ENCODE data around the gene HP1BP3.

HP1BP3 gene

GRCh38 chr1:20717452-20718342 lies 69.4 kb downstream of the HP1BP3 start, which contains the start of gene KIF17:
Gene KIF17 (minus strand): TSS chr1:20718007. CDS start chr1:20717706, 301 bp downstream.
- peak within 1 kb of the TSS; percentile 54 for H3K4me3 ChIP-seq (ENCODE audit: low read depth, low read length)

GRCh38 chr1:20716232-20716631 lies 70.9 kb downstream of the HP1BP3 start:
- H3K4me3 ChIP-seq (ENCODE audit: low read depth, low read length), result no peak overlapping the region
- DNase-seq (ENCODE audit: low read depth), result no peak

More at GRCh38 chr1:20717452-20718342, 69.4 kb downstream of the HP1BP3 start, which contains the start of gene KIF17:
- peak; percentile 37 for DNase-seq (ENCODE audit: low read depth)

- H3K4me3 ChIP-seq (ENCODE audit: low read depth, low read length), result no peak overlapping the region
- DNase-seq (ENCODE audit: low read depth), result no peak
These were observed 71.7 kb downstream of the HP1BP3 start for GRCh38 chr1:20715406-20715805.

- no peak overlapping the region for H3K4me3 ChIP-seq (ENCODE audit: low read depth, low read length)
- DNase-seq (ENCODE audit: low read depth), result no peak
These were observed 73.7 kb downstream of the HP1BP3 start for GRCh38 chr1:20713440-20713839.

- DNase-seq (ENCODE audit: low read depth), result no peak
- H3K4me3 ChIP-seq (ENCODE audit: low read depth, low read length), result no peak overlapping the region
These were observed 74.9 kb downstream of the HP1BP3 start for GRCh38 chr1:20712215-20712577.

- H3K4me3 ChIP-seq (ENCODE audit: low read depth, low read length), result no peak overlapping the region
- DNase-seq (ENCODE audit: low read depth), result no peak
These were observed 75.6 kb downstream of the HP1BP3 start for GRCh38 chr1:20711285-20712214.

GRCh38 chr1:20710469-20711284 lies 76.4 kb downstream of the HP1BP3 start:
- no peak for DNase-seq (ENCODE audit: low read depth)
- no peak overlapping the region for H3K4me3 ChIP-seq (ENCODE audit: low read depth, low read length)

GRCh38 chr1:20709868-20710267 lies 77.2 kb downstream of the HP1BP3 start:
- H3K4me3 ChIP-seq (ENCODE audit: low read depth, low read length), result no peak overlapping the region
- no peak for DNase-seq (ENCODE audit: low read depth)

- no peak for DNase-seq (ENCODE audit: low read depth)
- no peak overlapping the region for H3K4me3 ChIP-seq (ENCODE audit: low read depth, low read length)
These were observed 78.2 kb downstream of the HP1BP3 start for GRCh38 chr1:20708891-20709290.

- DNase-seq (ENCODE audit: low read depth), result no peak
- H3K4me3 ChIP-seq (ENCODE audit: low read depth, low read length), result no peak overlapping the region
These were observed 79.0 kb downstream of the HP1BP3 start for GRCh38 chr1:20708057-20708456.

- no peak overlapping the region for H3K4me3 ChIP-seq (ENCODE audit: low read depth, low read length)
- DNase-seq (ENCODE audit: low read depth), result no peak
These were observed 80.3 kb downstream of the HP1BP3 start for GRCh38 chr1:20706841-20707240.

- H3K4me3 ChIP-seq (ENCODE audit: low read depth, low read length), result no peak overlapping the region
- DNase-seq (ENCODE audit: low read depth), result no peak
These were observed 81.8 kb downstream of the HP1BP3 start for GRCh38 chr1:20705203-20705755.

- DNase-seq (ENCODE audit: low read depth), result no peak
- no peak overlapping the region for H3K4me3 ChIP-seq (ENCODE audit: low read depth, low read length)
These were observed 82.5 kb downstream of the HP1BP3 start for GRCh38 chr1:20704390-20705202.

GRCh38 chr1:20703124-20703756 lies 83.9 kb downstream of the HP1BP3 start:
- no peak for DNase-seq (ENCODE audit: low read depth)

GRCh38 chr1:20702416-20702815 lies 84.7 kb downstream of the HP1BP3 start:
- no peak for DNase-seq (ENCODE audit: low read depth)
- H3K4me3 ChIP-seq (ENCODE audit: low read depth, low read length), result no peak overlapping the region

More at GRCh38 chr1:20703124-20703756, 83.9 kb downstream of the HP1BP3 start:
- no peak overlapping the region for H3K4me3 ChIP-seq (ENCODE audit: low read depth, low read length)

GRCh38 chr1:20701847-20702246 lies 85.3 kb downstream of the HP1BP3 start:
- no peak for DNase-seq (ENCODE audit: low read depth)
- no peak overlapping the region for H3K4me3 ChIP-seq (ENCODE audit: low read depth, low read length)

- H3K4me3 ChIP-seq (ENCODE audit: low read depth, low read length), result no peak overlapping the region
- no peak for DNase-seq (ENCODE audit: low read depth)
These were observed 85.7 kb downstream of the HP1BP3 start for GRCh38 chr1:20701446-20701845.

Measured in skeletal muscle cell (primary cell).